CD4-positive, alpha-beta T cell treated with Interleukin-15 for 1 hour (primary cell): ENCODE results near the gene PAK4.

Experiments used
- DNase-seq: peaks from one replicate; pipeline ENCODE4 v3.0.0-alpha.2; 2020

Gene PAK4

GRCh38 chr19:39150235-39150634 is 24.6 kb downstream of the PAK4 start:
- no peak for DNase-seq

- DNase-seq = no peak
These were observed 25.4 kb downstream of the PAK4 start for GRCh38 chr19:39150807-39151600.

- no peak for DNase-seq
These were observed 26.5 kb downstream of the PAK4 start for GRCh38 chr19:39152066-39152465.

- no peak for DNase-seq
These were observed 28.6 kb downstream of the PAK4 start for GRCh38 chr19:39154100-39154628.

- DNase-seq = no peak
These were observed 29.1 kb downstream of the PAK4 start for GRCh38 chr19:39154629-39155100.

GRCh38 chr19:39155114-39155700 is 29.6 kb downstream of the PAK4 start:
- DNase-seq = no peak

GRCh38 chr19:39155741-39156140 is 30.2 kb downstream of the PAK4 start:
- DNase-seq = no peak

GRCh38 chr19:39156326-39157230 is 31.0 kb downstream of the PAK4 start:
- no peak for DNase-seq

- DNase-seq = no peak
These were observed 31.9 kb downstream of the PAK4 start for GRCh38 chr19:39157275-39157996.

- DNase-seq = no peak
These were observed 32.4 kb downstream of the PAK4 start for GRCh38 chr19:39157997-39158389.

- DNase-seq = no peak
These were observed 33.2 kb downstream of the PAK4 start for GRCh38 chr19:39158646-39159260.

- no peak for DNase-seq
These were observed 34.9 kb downstream of the PAK4 start for GRCh38 chr19:39160523-39160861.

- no peak for DNase-seq
These were observed 35.5 kb downstream of the PAK4 start for GRCh38 chr19:39160889-39161672.

- DNase-seq = no peak
These were observed 37.0 kb downstream of the PAK4 start for GRCh38 chr19:39162441-39163043.

GRCh38 chr19:39163621-39164020 is 38.0 kb downstream of the PAK4 start:
- DNase-seq = no peak

GRCh38 chr19:39164289-39164688 is 38.7 kb downstream of the PAK4 start:
- DNase-seq = no peak

- no peak for DNase-seq
These were observed 40.3 kb downstream of the PAK4 start for GRCh38 chr19:39165857-39166256.

GRCh38 chr19:39166571-39167391 is 41.2 kb downstream of the PAK4 start:
- no peak for DNase-seq

- DNase-seq = no peak
These were observed 42.1 kb downstream of the PAK4 start for GRCh38 chr19:39167461-39168257.
